SK-N-SH (cell line): ENCODE measurements around the gene AADACL4. TPM values are rescaled to one million over a fixed set of nuclear protein-coding genes. Genes with fewer than 3 reads are reported as not detected.

Source experiments
- CTCF ChIA-PET: fragments of 300-600, 350-600 bp; formaldehyde crosslinking; extraction: SDS; loops from one replicate; lab custom pipeline; 2021; lab: Yijun Ruan, JAX
- POLR2A ChIA-PET: fragments of 350-600 bp; sonication (Branson Sonifier 250); formaldehyde crosslinking; extraction: SDS; loops from one replicate; lab custom pipeline; 2020; ENCODE audit warnings: antibody characterized with exemption, inconsistent platforms; lab: Yijun Ruan, JAX
- DNase-seq: peaks from one replicate; pipeline ENCODE4 v3.0.0; 2012
- H2AFZ ChIP-seq: fragments of 200-600 bp; sonication (generic); 2 replicates; pipeline ENCODE4 v1.8.1; 2016; ENCODE audit warnings: antibody characterized with exemption, mild to moderate bottlenecking, low read depth
- H3F3A ChIP-seq: fragments of 200-600 bp; sonication (generic); replicated peaks from 2 replicates; pipeline ENCODE3; 2016; ENCODE audit warnings: antibody characterized with exemption, mild to moderate bottlenecking; ENCODE audit not compliant: insufficient read depth
- H3K27ac ChIP-seq, 2 experiments: fragments of 200-500 bp in 1 of 2; fragments of 200-600 bp in 1 of 2; sonication (Bioruptor generic) in 1 of 2; sonication (generic), shearing (Covaris generic) in 1 of 2; 2 replicates each; pipeline versions ENCODE4 v1.5.1 to v1.6.1; 2014 to 2016; ENCODE audit warnings: low read depth in 2 of 2, inconsistent platforms in 1 of 2, low read length in 1 of 2, mild to moderate bottlenecking in 1 of 2, mixed read lengths in 1 of 2
- H3K27me3 ChIP-seq: fragments of 200-600 bp; sonication (generic), shearing (Covaris generic); 2 replicates; pipeline ENCODE4 v1.6.1; 2016; ENCODE audit warnings: mixed run types; ENCODE audit not compliant: insufficient read depth
- H3K36me3 ChIP-seq, 2 experiments: fragments of 200-500 bp in 1 of 2; fragments of 200-600 bp in 1 of 2; sonication (Bioruptor generic) in 1 of 2; sonication (generic) in 1 of 2; replicated peaks in 1 of 2; 2 replicates each; pipeline versions ENCODE3 to v1.5.1; 2014 to 2016; ENCODE audit warnings: low read length in 1 of 2, mild to moderate bottlenecking in 1 of 2; ENCODE audit not compliant: insufficient read depth in 2 of 2, control insufficient read depth in 1 of 2
- H3K4me1 ChIP-seq, 2 experiments: fragments of 200-500 bp in 1 of 2; fragments of 200-600 bp in 1 of 2; sonication (Bioruptor generic) in 1 of 2; sonication (generic), shearing (Covaris generic) in 1 of 2; 2 replicates each; pipeline versions ENCODE4 v1.5.1 to v1.6.1; 2014 to 2016; ENCODE audit warnings: low read depth in 1 of 2, low read length in 1 of 2, mixed run types in 1 of 2; ENCODE audit not compliant: insufficient read depth in 2 of 2, control insufficient read depth in 1 of 2
- H3K4me2 ChIP-seq: fragments of 200-600 bp; sonication (generic), shearing (Covaris generic); 2 replicates; pipeline ENCODE4 v1.6.1; 2017; ENCODE audit warnings: mixed run types
- H3K4me3 ChIP-seq, 2 experiments: fragments of 200-500 bp in 1 of 2; fragments of 200-600 bp in 1 of 2; sonication (Bioruptor generic) in 1 of 2; sonication (generic), shearing (Covaris generic) in 1 of 2; 2 replicates each; pipeline versions ENCODE4 v1.5.1 to v1.8.1; 2014 to 2016; ENCODE audit warnings: low read depth in 2 of 2, inconsistent platforms in 1 of 2, low read length in 1 of 2, mild to moderate bottlenecking in 1 of 2, mixed read lengths in 1 of 2, moderate library complexity in 1 of 2
- H3K79me2 ChIP-seq: fragments of 200-600 bp; sonication (generic); 2 replicates; pipeline ENCODE4 v1.8.1; 2017; ENCODE audit warnings: mild to moderate bottlenecking; ENCODE audit not compliant: insufficient read depth
- H3K9ac ChIP-seq: fragments of 200-600 bp; sonication (generic); 2 replicates; pipeline ENCODE4 v1.6.1; 2017; ENCODE audit warnings: mixed run types
- H3K9me2 ChIP-seq: fragments of 200-600 bp; sonication (generic); 2 replicates; pipeline ENCODE4 v1.6.1; 2017; ENCODE audit warnings: mixed run types
- H3K9me3 ChIP-seq: fragments of 200-600 bp; sonication (generic); 2 replicates; pipeline ENCODE4 v1.6.1; 2017; ENCODE audit warnings: mixed run types, mild to moderate bottlenecking, moderate library complexity
- H4K20me1 ChIP-seq: fragments of 200-600 bp; sonication (generic); 2 replicates; pipeline ENCODE4 v1.6.1; 2017; ENCODE audit warnings: mild to moderate bottlenecking, mixed run types; ENCODE audit not compliant: insufficient read depth
- CTCF ChIP-seq: fragments of 200-600 bp; sonication (generic); IDR thresholded peaks from 2 replicates; pipeline ENCODE4 v1.6.1; 2017; ENCODE audit warnings: antibody characterized with exemption, mild to moderate bottlenecking, moderate library complexity
- EP300 ChIP-seq, 2 experiments: IDR thresholded peaks; 2 replicates each; pipeline versions ENCODE4 v1.4.0 to v1.6.1; 2012; ENCODE audit warnings: borderline replicate concordance in 1 of 2, low read depth in 1 of 2, low read length in 1 of 2
- EZH2phosphoT487 ChIP-seq: fragments of 200-600 bp; sonication (generic); IDR thresholded peaks from 2 replicates; pipeline ENCODE4 v1.6.1; 2017; ENCODE audit warnings: low read depth, mixed run types, mild to moderate bottlenecking, antibody characterized with exemption, moderate library complexity, borderline replicate concordance
- FOSL2 ChIP-seq: IDR thresholded peaks from 2 replicates; pipeline ENCODE4 v1.4.0; 2012; ENCODE audit warnings: low read depth, mild to moderate bottlenecking, moderate library complexity, borderline replicate concordance
- FOXM1 ChIP-seq: IDR thresholded peaks from 2 replicates; pipeline ENCODE4 v1.4.0; 2012; ENCODE audit warnings: low read depth, mild to moderate bottlenecking
- JUND ChIP-seq: IDR thresholded peaks from 2 replicates; pipeline ENCODE4 v1.4.0; 2012
- MAX ChIP-seq: IDR thresholded peaks from 2 replicates; pipeline ENCODE4 v1.4.0; 2012; ENCODE audit warnings: low read depth
- MEF2A ChIP-seq: IDR thresholded peaks from 2 replicates; pipeline ENCODE4 v1.4.0; 2012; ENCODE audit warnings: low read depth, borderline replicate concordance
- NRF1 ChIP-seq: IDR thresholded peaks from 2 replicates; pipeline ENCODE4 v1.6.1; 2012; ENCODE audit warnings: low read depth, mild to moderate bottlenecking, low read length
- PBX3 ChIP-seq: IDR thresholded peaks from 2 replicates; pipeline ENCODE4; 2012
- RAD21 ChIP-seq: IDR thresholded peaks from 2 replicates; pipeline ENCODE4 v1.6.1; 2012; ENCODE audit warnings: mild to moderate bottlenecking, low read length
- RCOR1 ChIP-seq: fragments of 150-350 bp; IDR thresholded peaks from 2 replicates; pipeline ENCODE4 v1.6.1; 2017; ENCODE audit warnings: antibody characterized with exemption, low read length
- RXRA ChIP-seq: IDR thresholded peaks from 2 replicates; pipeline ENCODE4 v1.4.0; 2012; ENCODE audit warnings: low read depth, mild to moderate bottlenecking, borderline replicate concordance
- SIN3A ChIP-seq: IDR thresholded peaks from 2 replicates; pipeline ENCODE4 v1.6.1; 2012; ENCODE audit warnings: low read depth, mild to moderate bottlenecking, low read length, moderate library complexity, borderline replicate concordance
- TCF12 ChIP-seq: IDR thresholded peaks from 2 replicates; pipeline ENCODE4 v1.4.0; 2012
- USF1 ChIP-seq: IDR thresholded peaks from 2 replicates; pipeline ENCODE4 v1.4.0; 2012; ENCODE audit warnings: low read depth, borderline replicate concordance
- WGBS: methylation state at CpG from one replicate; pipeline ENCODE4 v1.1.6; 2017; ENCODE audit warnings: low lambda C conversion rate; 5-methylcytosine and 5-hydroxymethylcytosine counted together
- polyA plus RNA-seq, 3 experiments: library from polyadenylated mRNA; depleted of rRNA; stranded (reverse); fragments of >200 nt; gene quantifications; 2 replicates each; pipeline ENCODE4 v1.2.3, GENCODE V29; 2012

Gene AADACL4
- polyA plus RNA-seq, 1 of the 3 experiments (the other 2 are of a cell fraction) = 0.59 TPM

- Histone ChIP-seq H3K4me3 (no peak overlapping the region), H3K79me2 (no peaks in the 10 kb centered on the region), H3K9me3 (no peaks in the 10 kb centered on the region), H3F3A (no peaks in the 10 kb centered on the region), H3K27me3 (no peaks in the 10 kb centered on the region), H3K9ac (no peak overlapping the region), H3K4me2 (no peak overlapping the region), H3K9me2 (no peaks in the 10 kb centered on the region), H3K36me3 (no peaks in the 10 kb centered on the region), H2AFZ (no peak overlapping the region), H4K20me1 (no peaks in the 10 kb centered on the region), H3K4me1 (no peaks in the 10 kb centered on the region; a peak in 1 of 4 replicates), H3K27ac (no peak overlapping the region)
- CTCF ChIA-PET = no interaction called here
- 84% methylated on average over 5 of the region's 5 CpGs for WGBS
- DNase-seq = no peak
- POLR2A ChIA-PET = no interaction called here
- TF ChIP-seq TCF12 (no peak), USF1 (no peak), FOSL2 (no peak), EZH2phosphoT487 (no peak), RCOR1 (no peak), NRF1 (no peak), EP300 (IDR thresholded peaks at IDR 0.05; ENCODE audit: borderline replicate concordance in 1 of 2, low read depth in 1 of 2, low read length in 1 of 2) (no peak), SIN3A (no peak), MAX (no peak), PBX3 (no peak), CTCF (no peak), MEF2A (no peak), FOXM1 (no peak), RXRA (no peak), JUND (no peak)
These were observed 16.6 kb upstream of the AADACL4 start for GRCh38 chr1:12627296-12627695.

GRCh38 chr1:12629511-12629956 lies 14.4 kb upstream of the AADACL4 start:
- Histone ChIP-seq H3K4me2 (no peak overlapping the region), H3K9me2 (no peaks in the 10 kb centered on the region), H2AFZ (no peak overlapping the region), H4K20me1 (no peaks in the 10 kb centered on the region), H3K4me3 (no peak overlapping the region), H3K79me2 (no peaks in the 10 kb centered on the region), H3K4me1 (no peaks in the 10 kb centered on the region; a peak in 1 of 4 replicates), H3K9me3 (no peaks in the 10 kb centered on the region), H3K27ac (no peak overlapping the region), H3K36me3 (no peaks in the 10 kb centered on the region), H3K9ac (no peak overlapping the region), H3F3A (no peaks in the 10 kb centered on the region), H3K27me3 (no peaks in the 10 kb centered on the region)
- DNase-seq = no peak
- ChIA-PET POLR2A (no interaction called here), CTCF (interaction anchor here (1.1 to 2.8 kb wide), 4 partner anchors 10 to 505 kb away, joined by 3 to 13 read pairs (median 6); no protein-coding TSS in a partner anchor)
- 80% methylated on average over 1 of the region's 1 CpG for WGBS
- TF ChIP-seq RAD21 = no peak
